H4 (cell line): Measurements from ENCODE around the gene SYT9. TPM values are rescaled to one million over a fixed set of nuclear protein-coding genes. Genes with fewer than 3 reads are reported as not detected.

Source experiments
- DNase-seq: peaks from one replicate; pipeline ENCODE4 v3.0.0-alpha.2; 2015; ENCODE audit warnings: low spot score
- total RNA-seq: library from RNA; depleted of rRNA; stranded (reverse); fragments of >200 nt; shearing (Covaris generic); gene quantifications from 2 replicates; pipeline ENCODE4 v1.2.3, GENCODE V29; 2014

SYT9 gene
- total RNA-seq, 1 experiment from 2014 or later: not detected

DNA sequence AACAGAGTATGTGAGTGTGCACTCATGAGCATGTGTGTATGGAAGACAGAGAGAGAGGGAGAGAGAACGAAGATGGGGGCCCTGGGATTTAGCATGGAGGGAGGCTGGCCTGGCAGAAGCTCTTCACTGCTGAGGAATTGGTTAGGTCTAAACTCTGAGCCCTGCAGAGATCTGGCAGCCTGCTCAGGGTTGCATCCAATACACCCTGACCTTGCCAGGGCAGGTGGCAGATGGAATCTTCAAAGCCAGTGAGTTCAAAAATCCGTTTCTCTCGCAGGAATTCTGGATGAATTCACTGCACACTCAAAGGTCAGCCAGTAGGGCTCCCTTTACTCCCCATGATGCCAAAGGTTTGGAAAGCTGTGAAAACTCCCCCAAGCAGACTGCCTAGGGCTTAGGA is 172.2 kb downstream of the SYT9 start:
- no peak for DNase-seq

DNA sequence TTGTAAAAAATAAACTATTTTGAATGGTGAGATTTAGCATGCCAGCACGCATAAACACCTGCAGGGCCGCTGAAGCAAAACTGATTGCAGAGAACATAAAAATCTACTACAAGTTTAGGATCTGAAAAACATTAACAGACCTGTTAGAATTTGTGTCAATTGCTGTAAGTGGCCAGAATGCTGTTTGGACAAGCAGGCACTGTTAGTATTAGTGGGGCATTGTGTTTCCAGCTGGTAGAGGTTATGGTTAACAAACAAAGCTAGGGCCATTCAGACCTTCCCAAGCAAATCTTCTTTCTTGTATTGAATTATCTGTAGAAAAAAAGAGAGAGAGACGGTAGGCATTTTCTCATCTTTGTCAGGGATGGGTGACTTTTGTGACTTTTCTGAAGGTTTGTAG is 176.0 kb downstream of the SYT9 start:
- no peak for DNase-seq

DNA sequence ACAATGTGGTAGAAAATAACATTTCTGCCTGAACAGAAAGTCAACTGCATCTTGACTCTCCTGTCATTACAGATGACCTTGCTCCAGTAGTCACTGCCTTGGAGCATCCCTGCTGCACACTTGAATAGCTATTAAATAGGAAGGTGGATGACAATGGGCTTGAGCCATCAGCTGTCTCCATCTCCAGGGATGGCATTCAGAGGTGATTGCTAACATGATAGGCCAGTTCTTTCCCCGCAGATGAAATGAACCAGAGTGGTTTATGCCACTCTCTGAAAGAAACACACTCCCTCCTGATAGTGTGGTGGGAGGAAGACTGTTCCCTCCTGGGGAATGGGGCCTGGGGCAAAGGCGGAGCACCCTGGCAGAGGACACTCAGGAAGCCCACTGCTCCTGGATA is 176.5 kb downstream of the SYT9 start:
- no peak for DNase-seq

DNA sequence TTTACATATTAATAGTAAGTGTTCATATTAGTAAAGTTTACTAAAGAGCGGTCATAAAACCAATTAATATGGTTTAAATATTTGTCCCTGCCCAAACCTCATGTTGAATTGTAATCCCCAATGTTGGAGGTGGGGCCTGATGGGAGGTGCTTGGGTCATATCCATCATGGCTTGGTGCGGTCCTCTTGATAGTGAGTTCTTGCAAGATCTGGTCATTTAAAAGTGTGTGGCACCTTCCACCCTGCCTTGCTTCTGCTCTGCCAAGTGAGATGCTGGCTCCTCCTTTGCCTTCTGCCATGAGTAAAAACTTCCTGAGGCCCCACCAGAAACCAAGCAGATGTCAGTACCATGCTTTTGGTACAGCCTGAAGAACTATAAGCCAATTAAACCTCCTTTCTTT is 178.8 kb downstream of the SYT9 start:
- DNase-seq: no peak

DNA sequence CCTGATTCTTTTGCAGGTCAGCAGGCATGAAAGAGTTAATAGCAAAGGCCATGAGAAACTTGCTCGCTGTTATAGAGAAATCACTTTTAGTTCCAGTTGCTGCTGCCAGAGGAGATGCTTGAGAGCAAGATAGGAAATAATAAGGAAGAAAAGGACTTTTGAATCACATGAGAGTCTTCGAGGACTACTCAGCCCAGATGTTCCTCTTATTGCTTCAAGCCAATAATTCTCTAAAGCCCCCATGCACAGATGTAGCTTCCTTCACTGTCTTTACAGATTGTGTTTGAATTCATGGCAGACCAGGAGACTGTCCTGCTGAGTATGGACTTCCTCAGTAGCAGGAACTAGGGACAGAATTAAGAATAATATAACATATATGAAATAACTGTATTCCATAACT is 183.5 kb downstream of the SYT9 start:
- DNase-seq: no peak

DNA sequence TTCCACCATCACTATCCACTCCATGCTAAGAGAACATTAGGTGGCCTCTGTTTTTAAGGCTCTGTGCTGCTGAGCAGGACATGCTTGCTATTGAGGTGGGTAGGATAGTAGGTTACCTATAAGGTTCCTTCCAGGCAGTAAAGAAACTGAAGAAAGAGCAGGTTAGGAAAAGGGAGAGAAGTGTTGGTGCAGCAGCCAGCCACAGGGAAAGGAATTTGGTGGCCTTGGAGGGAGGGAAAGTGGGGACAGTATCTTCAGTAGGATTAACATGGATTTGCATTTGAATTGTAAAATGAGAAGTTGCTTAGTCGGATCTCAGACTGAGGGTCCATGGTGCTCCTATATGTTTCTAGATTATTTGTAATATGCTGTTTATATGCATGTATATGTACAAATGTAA is 184.4 kb downstream of the SYT9 start:
- DNase-seq: no peak

DNA sequence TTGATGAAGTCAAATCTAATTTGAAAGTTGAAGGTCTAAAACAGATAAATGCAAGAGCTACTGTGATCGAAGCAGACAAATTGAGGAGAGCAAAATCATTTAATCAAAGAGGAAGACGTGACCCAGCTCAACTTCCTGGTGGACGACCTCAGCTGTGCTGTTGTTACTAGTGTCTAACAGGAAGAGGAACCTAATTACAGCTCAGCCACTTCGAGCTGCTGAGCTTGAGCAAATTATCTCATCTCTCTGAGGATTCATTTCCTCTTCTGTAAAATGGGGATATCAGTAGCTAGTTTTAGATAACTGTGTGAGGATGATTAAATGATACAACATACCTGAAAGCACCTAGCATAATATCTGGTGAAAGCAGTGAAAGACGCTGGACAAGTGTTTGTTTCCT is 185.0 kb downstream of the SYT9 start:
- no peak for DNase-seq

DNA sequence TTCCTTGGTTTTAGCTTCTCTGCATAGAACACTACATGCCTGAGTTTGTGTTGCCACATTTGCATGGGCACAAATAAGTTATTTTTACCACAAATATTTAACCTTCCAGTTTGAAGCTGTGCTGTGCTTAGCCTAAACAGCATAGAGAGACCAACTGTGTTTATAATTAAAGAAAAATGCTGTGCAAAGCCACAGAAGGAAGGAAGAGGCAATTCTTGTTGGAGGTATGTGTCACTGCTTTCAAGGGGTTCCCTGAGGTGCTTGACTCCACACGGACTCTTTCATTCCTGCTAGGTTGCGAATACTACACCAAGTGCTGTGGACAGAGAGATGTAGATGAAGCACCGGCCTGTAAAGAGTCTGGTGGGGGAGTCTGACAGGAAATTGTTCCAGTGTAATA is 186.0 kb downstream of the SYT9 start:
- DNase-seq: peak; percentile 45

DNA sequence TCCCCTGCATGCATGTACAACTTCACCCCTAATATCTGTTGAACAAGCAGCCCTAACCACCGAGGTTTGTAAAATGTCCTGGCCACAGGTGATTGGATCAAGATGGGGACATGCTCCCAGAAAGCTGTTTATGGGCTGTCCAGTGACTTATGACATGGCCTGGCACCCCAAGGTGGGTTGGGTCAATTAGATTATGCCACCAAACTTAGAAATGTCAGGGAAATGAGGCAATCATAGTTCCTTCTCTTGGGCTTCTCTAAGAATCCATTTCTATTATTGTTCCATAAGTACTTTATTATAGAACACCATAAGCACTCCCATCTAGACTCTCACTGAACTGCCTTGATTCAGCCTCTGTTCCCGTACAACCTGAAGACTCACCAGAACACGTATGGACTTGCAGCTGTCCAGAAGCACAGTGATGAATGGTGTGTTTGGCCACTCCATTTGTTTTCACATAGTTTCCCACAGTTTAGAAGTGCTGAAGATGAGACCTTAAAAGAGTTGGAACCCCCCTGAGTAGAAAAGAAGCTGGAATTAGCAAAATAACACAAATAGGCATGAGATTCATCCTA is 188.1 kb downstream of the SYT9 start:
- DNase-seq: no peak

DNA sequence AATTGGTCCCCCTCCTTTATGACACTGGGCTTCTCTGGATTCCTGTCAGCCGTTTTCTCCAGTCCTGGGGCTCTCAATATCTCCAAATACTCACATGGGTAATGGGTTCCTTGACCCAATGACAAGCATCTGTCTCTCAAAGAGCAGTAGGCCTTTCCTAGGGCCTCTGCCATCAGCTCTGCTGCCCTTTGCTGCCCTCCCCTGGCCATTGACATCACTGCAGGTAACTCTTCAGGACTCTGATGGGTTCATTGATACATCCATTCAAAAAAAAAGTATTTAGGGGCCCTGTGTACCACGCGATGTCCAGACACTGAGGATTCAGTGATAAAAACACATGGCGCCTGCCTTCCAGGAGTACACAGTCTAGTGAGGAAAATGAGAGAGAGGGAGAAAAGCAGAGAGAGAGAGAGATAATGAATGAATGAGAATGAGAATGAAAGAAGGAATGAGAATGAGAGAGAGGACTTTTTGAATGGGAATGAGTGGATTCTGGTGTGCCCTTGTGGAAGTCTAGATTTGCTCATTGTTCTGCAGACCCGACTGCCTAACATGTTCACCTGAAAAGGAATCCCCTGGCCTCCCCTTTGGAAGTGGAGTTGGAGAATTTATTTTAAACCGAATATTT is 191.0 kb downstream of the SYT9 start:
- peak; percentile 48 for DNase-seq

DNA sequence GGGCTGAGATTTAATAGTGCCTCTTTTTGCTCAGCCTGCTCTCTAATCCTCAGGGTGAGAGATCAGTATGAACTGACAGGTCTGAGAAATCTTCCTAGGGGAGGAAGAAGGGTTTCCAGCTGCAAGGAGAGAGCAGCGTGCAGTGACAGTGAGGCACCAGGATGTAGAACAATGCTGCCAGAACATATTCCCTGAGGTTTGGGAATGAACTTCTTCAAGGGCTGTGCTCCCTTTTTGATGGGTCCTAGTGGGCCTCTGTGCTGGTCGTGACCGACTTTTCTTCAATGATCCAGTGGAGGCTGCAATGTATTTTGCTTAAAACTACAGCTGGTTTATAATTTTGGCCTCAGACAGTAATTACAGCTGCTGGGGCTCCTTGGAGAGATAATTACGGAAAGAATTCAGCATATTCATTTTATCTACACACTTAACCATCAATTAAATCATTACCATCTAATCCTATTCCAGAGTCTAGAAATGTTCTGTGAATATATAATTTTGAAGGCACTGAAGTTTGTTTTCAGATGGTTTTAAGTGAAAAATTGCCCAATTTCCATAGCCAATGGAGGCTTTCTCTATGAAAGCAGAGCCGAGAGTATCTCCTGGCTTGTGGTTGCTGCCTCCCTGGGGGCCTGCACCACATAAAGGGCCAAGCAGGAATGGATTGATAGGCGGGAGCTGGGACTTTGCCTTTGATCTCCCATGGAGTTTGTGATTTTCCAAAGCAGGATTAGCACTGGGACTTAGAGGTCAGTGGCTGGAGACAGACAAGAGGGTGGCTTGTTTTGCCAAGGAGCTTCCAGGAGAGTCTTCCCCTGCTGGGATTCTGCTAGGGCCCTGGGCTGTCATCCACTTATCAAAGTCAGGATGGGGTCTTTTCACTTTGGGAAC is 192.6 kb downstream of the SYT9 start:
- DNase-seq: no peak

DNA sequence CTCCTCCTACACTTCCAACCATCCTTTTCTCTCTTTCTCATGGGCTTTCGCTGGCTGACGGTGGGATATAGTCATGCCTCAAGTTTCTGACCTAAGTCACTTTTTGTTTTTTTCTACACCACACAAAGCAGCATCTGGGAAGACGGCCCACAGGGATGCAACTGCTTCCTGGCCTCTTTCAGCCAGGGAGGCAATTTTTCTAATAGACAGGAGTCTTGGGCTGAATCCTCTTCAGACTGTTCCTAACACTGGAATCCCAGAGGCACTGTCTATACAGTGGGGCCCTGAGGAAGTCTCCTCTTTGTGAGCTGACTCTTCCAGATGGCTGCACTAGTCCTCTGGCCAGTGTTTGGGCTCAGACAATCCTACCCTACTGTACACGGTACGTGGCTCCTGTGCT is 193.9 kb downstream of the SYT9 start:
- no peak for DNase-seq

DNA sequence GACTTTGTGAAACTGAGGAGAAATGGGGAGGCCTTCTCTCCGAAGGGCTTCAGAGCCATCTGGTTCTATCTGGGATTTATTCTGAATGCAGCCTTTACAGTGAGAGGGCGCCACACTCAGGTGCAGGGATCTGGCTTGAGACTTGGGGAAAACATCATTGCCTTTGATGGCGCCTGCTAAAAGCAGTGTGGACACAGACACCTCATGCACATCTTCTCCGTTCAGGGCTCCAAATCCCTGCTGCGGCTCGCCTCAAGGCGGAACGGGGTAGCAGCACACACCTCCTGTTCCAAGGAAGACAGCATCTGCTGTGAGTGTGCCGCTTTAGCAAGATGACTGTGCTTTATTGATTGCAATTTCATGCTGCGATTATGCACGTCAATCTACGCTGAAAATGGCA is 196.5 kb downstream of the SYT9 start:
- DNase-seq: no peak

DNA sequence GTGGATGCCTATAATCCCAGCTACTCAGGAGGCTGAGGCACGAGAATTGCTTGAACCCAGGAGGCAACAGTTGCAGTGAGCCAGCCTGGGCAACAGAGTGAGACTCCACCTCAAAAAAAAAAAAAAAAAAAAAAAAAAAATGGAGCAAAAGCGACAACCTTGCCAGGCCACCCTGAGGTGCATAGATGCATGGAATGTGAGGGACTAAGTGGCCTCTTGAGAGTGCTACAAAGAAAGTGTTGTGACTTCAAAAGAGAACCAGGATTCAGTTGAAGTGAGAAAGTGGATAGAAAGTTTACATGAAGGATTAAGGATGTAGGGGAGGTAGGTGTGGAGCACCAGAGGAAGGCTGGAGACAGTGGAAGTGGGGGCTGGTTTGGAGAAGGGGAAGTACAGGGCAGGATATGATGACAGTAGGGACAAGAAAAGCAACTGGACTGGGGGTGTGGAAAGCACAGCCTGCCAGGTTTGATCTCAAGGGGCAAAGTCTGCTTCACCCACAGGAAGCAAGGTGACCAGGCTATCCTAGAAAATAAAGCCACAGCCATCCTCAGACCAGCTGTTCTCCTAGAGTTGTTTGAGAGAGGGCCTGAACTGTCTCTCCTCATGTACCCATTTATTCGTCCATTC is 197.6 kb downstream of the SYT9 start:
- no peak for DNase-seq

DNA sequence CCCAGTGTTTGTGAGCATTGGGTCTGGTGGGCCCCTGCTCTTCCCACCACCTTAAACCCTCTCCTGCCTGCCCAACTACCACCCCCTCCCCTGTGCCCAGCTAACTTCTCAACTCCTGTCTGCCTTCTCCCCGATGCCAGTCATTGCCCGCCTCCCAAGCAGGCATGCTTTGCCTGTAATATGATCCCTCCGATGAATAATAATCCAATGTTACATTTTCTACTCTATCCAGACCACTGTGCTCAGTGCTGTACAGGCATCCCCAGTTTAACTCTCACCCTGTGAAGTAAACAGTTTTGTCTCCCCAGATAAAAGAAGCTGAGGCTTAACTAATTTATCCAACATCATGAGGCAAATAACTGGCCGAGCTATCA is 198.1 kb downstream of the SYT9 start:
- DNase-seq: no peak

DNA sequence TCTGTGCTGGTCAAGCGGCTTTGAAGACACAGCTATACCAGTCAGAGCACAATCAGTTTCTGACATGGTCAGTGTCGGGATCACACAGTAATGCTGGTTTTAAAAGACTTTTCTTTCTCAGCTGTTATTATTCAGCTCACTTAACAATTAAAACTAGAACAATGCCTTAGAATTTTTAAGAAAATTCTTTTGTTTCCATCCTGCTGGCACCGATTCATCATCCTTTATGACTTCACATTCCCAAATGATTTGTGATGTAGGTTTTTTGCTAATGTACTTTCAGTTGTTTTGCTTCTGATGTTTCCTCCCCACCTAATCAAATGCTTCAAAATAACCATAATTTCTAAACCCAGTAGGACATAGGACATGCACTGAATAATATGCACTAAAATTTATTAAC is 199.1 kb downstream of the SYT9 start:
- no peak for DNase-seq

DNA sequence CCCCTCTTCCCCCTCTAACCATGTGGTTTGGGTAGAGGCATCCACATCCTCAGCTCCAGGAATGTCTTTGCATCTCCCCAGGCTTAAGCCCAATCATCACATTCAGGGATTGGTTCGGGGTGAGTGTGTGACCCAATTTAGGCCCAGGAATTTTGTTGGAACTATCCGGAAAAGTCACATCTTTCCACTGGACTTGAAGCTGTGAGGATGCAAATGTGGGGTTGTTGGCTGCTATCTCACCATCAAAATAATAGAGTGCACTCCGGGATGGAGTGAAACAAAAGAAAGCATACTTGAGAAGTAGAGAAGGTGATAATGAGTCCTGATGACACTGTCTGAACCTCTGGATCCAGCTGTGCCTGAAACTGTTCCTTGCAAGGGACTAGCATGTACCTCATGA is 199.8 kb downstream of the SYT9 start:
- no peak for DNase-seq

DNA sequence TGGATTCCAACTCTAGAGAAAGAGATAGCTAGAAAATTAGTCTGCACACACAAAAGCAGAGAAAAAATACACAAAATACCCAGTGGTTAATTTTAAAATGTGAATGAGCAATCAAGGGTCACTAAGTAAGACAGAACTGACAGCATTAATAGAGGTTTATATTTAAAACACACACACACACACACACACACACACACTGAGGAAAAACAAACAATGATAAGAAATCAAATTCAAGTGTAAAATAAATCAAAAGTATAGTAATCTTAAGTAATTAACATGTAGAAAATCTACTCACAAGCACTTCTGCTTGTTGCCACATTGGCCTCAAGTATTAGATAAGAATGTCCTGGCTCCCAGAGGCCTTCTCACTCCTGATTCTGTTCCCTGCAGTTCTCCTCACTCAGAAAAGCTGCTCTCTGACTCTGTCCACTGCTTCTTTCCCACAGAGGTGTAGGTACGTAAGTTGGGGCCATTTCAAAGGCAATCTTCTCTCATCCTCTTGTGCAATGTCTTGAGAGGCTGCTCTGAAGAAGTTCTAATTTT is 200.3 kb downstream of the SYT9 start:
- no peak for DNase-seq

DNA sequence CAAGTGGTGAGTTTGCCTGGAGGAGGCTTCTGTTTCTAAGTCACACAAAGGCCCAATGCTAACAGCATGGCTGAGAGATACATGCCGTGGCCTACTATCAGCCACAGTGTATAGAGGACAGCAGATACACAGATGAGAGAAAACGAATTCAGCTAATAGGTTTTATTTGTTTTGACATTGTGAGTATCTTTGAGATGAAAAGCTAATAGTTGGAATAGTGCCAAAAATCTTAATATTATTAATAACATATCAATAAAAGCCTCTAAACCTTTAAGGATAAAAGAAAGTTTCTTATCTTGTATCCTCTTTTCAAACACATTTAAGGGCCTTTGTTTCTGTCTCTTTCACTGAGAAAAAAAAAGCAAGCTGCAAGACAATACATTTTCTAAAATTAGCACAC is 203.2 kb downstream of the SYT9 start:
- DNase-seq: no peak

DNA sequence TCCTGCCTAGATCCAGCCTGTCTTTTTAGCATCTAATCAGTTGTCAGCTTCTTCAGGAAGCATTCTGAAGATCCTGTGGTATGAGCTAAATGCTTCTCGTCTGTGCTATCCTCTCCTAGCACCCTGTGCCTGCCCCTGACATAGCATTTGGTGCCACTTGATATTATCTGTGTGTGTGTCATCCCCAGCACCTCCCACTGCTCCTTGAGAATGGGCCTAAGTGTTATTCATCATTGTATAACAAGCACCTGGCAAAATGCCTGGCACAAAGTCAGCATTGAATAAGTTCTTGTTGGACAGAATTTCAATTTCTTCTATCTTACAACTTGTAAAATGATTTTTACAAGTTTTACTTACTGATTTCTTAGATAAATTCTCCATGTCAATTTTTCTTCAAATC is 205.5 kb downstream of the SYT9 start:
- no peak for DNase-seq

DNA sequence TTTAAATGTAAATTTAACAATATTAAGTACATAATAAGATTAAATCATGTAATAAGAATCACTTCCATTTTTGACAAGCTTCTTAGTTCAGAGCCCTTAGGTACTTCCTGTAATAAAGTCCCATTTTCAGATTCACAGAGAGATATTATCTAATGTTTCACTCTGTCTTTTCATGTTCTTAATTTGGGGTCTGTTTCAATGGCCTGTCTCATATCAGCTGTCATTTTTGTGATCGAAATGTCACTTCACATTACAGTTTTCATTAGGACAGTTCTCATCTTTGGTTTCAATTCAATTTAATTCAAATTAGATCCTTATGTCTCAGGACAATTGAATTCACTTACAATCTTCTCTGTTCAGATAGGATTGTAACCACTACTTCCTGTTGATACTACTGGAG is 211.0 kb downstream of the SYT9 start:
- no peak for DNase-seq

DNA sequence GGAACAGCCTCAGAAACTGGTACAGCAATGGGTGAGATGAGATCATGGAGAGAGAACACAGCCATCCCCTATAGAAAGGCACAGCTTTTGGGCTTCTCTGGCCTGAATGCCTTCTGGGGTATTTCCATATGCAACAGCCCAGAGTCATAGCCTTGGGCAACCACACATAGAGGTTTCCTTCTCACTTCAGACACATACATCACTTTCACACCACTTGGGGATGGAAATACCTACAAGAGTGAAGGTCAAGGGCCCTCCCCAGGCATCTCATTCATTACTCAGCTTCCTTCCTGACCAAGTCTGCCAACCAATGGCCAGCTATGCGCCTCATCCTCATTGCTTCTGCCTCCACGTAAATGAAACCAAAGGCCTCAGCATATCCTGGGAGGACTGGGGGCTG is 215.9 kb downstream of the SYT9 start:
- no peak for DNase-seq
